HepG2 (cell line): ENCODE data around the gene NCBP2. TPM values are rescaled to one million over a fixed set of nuclear protein-coding genes. Genes with fewer than 3 reads are reported as not detected.

ENCODE experiments used
- FOXK1 ChIP-seq: sonication (generic); formaldehyde crosslinking; IDR thresholded peaks from 2 replicates; pipeline ENCODE4 v1.4.0; 2020; ENCODE audit warnings: low read depth, missing genetic modification reagents, borderline replicate concordance
- HIVEP1 ChIP-seq: sonication (generic); formaldehyde crosslinking; IDR thresholded peaks from 2 replicates; pipeline ENCODE4 v1.4.0; 2020; ENCODE audit warnings: mild to moderate bottlenecking, missing genetic modification reagents
- PRMT3 ChIP-seq: sonication (generic); formaldehyde crosslinking; IDR thresholded peaks from 2 replicates; pipeline ENCODE4 v1.8.1; 2022; ENCODE audit warnings: low read depth, mild to moderate bottlenecking, moderate library complexity, missing genetic modification reagents, borderline replicate concordance
- SMARCC2 ChIP-seq: fragments of 450-650 bp; IDR thresholded peaks from 2 replicates; pipeline ENCODE4 v1.6.1; 2017; ENCODE audit warnings: antibody characterized with exemption, mild to moderate bottlenecking
- TARDBP ChIP-seq: sonication (generic); formaldehyde crosslinking; IDR thresholded peaks from 2 replicates; pipeline ENCODE4 v1.8.0; 2022; ENCODE audit warnings: mild to moderate bottlenecking, missing genetic modification reagents
- ZBTB20 ChIP-seq: sonication (generic); formaldehyde crosslinking; IDR thresholded peaks from 2 replicates; pipeline ENCODE4 v1.8.1; 2023; ENCODE audit warnings: missing genetic modification reagents, low read depth, mild to moderate bottlenecking, borderline replicate concordance
- ZBTB7B ChIP-seq: sonication (generic); formaldehyde crosslinking; IDR thresholded peaks from 2 replicates; pipeline ENCODE4 v1.4.0; 2020; ENCODE audit warnings: missing genetic modification reagents
- ZKSCAN8 ChIP-seq: IDR thresholded peaks from 2 replicates; pipeline ENCODE4 v1.6.1; 2016; ENCODE audit warnings: borderline replicate concordance, missing genetic modification reagents, missing compliant biosample characterization
- ZNF567 ChIP-seq: sonication (generic); formaldehyde crosslinking; IDR thresholded peaks from 2 replicates; pipeline ENCODE4 v1.8.1; 2023; ENCODE audit warnings: mild to moderate bottlenecking, missing genetic modification reagents, borderline replicate concordance
- polyA plus RNA-seq, 8 experiments: library from polyadenylated mRNA; depleted of rRNA in 3 of 8; stranded (reverse) in 7 of 8; unstranded in 1 of 8; fragments of >200 nt; fragmentation: Illumina TruSeq in 4 of 8; extraction: Trizol in 4 of 8; gene quantifications; 2 replicates each; pipeline versions ENCODE4 v1.2.1 to v1.2.3, GENCODE V29; 2011 to 2016; ENCODE audit warnings: low read depth in 4 of 8, missing spikeins in 1 of 8, mixed read lengths in 1 of 8; ENCODE audit not compliant: insufficient read depth in 1 of 8
- total RNA-seq, 5 experiments: library from RNA; depleted of rRNA; stranded (reverse); fragments of >200 nt; fragmentation: Illumina TruSeq; extraction: Trizol; gene quantifications; 2 replicates each; pipeline ENCODE4 v1.2.3, GENCODE V29; 2016; ENCODE audit warnings: low read depth in 1 of 5
- TF ChIP-seq, protein P1 (sequence below): sonication (generic); formaldehyde crosslinking; IDR thresholded peaks from 2 replicates; pipeline ENCODE4 v1.4.0; 2020; ENCODE audit warnings: mild to moderate bottlenecking, missing genetic modification reagents
- TF ChIP-seq, protein P2 (sequence below): sonication (generic); formaldehyde crosslinking; IDR thresholded peaks from 2 replicates; pipeline ENCODE4 v1.4.0; 2020; ENCODE audit warnings: missing genetic modification reagents
- TF ChIP-seq, protein P3 (sequence below): conservative IDR thresholded peaks from 2 replicates; pipeline ENCODE4 v1.6.1; 2018; ENCODE audit warnings: missing genetic modification reagents

The NCBP2 gene
- total and polyA plus RNA-seq, 2 of the 13 experiments (the other 11 are each of a cell fraction or from before 2014, with no cell fraction given), result 58.7 to 95.5 TPM

DNA sequence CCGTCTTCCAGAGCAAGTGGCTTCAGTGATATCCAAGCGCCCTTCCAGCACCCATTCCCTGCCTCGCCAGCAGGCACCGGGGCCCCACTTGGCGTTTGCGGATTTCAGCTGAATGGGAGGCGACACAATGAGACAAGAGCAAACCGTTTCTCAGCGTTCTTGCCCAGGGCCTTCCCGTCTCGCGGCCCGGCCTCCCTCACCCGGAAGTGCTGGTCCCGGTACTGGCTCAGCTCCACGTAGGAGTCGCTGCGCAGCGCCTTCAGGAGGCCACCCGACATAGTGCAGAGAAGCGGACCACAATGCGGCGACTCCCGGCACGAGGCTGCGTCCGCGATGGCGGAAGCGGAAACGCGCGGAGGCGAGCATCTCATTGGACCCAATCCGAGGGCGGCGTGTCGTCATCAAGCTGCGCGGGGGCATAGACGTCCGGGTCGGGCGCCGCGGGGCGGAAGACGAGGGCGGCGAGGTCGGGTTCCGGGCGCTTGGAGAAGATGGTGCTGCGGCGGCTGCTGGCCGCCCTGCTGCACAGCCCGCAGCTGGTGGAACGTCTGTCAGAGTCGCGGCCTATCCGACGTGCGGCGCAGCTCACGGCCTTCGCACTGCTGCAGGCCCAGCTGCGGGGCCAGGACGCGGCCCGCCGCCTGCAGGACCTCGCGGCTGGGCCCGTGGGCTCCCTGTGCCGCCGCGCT, at the start of gene NCBP2 (continued):
- TF ChIP-seq ZBTB7B (peak; percentile 44; the same call in 1 of the 2 replicates), PRMT3 (CRISPR knock-in tag) (no peak; the same call in 1 of the 2 replicates), FOXK1 (peak; percentile 92), SMARCC2 (no peak), HIVEP1 (CRISPR knock-in tag) (peak; percentile 59; the same call in 1 of the 2 replicates), ZKSCAN8 (peak; percentile 76; the same call in 1 of the 2 replicates), TARDBP (CRISPR knock-in tag) (peak; percentile 89), ZNF567 (CRISPR knock-in tag) (peak; percentile 89; the same call in 1 of the 2 replicates), ZBTB20 (peak; percentile 57; the same call in 1 of the 2 replicates)
- TF ChIP-seq, protein P1, sequence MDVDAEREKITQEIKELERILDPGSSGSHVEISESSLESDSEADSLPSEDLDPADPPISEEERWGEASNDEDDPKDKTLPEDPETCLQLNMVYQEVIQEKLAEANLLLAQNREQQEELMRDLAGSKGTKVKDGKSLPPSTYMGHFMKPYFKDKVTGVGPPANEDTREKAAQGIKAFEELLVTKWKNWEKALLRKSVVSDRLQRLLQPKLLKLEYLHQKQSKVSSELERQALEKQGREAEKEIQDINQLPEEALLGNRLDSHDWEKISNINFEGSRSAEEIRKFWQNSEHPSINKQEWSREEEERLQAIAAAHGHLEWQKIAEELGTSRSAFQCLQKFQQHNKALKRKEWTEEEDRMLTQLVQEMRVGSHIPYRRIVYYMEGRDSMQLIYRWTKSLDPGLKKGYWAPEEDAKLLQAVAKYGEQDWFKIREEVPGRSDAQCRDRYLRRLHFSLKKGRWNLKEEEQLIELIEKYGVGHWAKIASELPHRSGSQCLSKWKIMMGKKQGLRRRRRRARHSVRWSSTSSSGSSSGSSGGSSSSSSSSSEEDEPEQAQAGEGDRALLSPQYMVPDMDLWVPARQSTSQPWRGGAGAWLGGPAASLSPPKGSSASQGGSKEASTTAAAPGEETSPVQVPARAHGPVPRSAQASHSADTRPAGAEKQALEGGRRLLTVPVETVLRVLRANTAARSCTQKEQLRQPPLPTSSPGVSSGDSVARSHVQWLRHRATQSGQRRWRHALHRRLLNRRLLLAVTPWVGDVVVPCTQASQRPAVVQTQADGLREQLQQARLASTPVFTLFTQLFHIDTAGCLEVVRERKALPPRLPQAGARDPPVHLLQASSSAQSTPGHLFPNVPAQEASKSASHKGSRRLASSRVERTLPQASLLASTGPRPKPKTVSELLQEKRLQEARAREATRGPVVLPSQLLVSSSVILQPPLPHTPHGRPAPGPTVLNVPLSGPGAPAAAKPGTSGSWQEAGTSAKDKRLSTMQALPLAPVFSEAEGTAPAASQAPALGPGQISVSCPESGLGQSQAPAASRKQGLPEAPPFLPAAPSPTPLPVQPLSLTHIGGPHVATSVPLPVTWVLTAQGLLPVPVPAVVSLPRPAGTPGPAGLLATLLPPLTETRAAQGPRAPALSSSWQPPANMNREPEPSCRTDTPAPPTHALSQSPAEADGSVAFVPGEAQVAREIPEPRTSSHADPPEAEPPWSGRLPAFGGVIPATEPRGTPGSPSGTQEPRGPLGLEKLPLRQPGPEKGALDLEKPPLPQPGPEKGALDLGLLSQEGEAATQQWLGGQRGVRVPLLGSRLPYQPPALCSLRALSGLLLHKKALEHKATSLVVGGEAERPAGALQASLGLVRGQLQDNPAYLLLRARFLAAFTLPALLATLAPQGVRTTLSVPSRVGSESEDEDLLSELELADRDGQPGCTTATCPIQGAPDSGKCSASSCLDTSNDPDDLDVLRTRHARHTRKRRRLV (CRISPR knock-in tag), result peak; percentile 65; the same call in 1 of the 2 replicates
- TF ChIP-seq, protein P2, sequence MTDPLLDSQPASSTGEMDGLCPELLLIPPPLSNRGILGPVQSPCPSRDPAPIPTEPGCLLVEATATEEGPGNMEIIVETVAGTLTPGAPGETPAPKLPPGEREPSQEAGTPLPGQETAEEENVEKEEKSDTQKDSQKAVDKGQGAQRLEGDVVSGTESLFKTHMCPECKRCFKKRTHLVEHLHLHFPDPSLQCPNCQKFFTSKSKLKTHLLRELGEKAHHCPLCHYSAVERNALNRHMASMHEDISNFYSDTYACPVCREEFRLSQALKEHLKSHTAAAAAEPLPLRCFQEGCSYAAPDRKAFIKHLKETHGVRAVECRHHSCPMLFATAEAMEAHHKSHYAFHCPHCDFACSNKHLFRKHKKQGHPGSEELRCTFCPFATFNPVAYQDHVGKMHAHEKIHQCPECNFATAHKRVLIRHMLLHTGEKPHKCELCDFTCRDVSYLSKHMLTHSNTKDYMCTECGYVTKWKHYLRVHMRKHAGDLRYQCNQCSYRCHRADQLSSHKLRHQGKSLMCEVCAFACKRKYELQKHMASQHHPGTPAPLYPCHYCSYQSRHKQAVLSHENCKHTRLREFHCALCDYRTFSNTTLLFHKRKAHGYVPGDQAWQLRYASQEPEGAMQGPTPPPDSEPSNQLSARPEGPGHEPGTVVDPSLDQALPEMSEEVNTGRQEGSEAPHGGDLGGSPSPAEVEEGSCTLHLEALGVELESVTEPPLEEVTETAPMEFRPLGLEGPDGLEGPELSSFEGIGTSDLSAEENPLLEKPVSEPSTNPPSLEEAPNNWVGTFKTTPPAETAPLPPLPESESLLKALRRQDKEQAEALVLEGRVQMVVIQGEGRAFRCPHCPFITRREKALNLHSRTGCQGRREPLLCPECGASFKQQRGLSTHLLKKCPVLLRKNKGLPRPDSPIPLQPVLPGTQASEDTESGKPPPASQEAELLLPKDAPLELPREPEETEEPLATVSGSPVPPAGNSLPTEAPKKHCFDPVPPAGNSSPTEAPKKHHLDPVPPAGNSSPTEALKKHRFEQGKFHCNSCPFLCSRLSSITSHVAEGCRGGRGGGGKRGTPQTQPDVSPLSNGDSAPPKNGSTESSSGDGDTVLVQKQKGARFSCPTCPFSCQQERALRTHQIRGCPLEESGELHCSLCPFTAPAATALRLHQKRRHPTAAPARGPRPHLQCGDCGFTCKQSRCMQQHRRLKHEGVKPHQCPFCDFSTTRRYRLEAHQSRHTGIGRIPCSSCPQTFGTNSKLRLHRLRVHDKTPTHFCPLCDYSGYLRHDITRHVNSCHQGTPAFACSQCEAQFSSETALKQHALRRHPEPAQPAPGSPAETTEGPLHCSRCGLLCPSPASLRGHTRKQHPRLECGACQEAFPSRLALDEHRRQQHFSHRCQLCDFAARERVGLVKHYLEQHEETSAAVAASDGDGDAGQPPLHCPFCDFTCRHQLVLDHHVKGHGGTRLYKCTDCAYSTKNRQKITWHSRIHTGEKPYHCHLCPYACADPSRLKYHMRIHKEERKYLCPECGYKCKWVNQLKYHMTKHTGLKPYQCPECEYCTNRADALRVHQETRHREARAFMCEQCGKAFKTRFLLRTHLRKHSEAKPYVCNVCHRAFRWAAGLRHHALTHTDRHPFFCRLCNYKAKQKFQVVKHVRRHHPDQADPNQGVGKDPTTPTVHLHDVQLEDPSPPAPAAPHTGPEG (CRISPR knock-in tag), result peak; percentile 70; the same call in 1 of the 2 replicates
- TF ChIP-seq, protein P3, sequence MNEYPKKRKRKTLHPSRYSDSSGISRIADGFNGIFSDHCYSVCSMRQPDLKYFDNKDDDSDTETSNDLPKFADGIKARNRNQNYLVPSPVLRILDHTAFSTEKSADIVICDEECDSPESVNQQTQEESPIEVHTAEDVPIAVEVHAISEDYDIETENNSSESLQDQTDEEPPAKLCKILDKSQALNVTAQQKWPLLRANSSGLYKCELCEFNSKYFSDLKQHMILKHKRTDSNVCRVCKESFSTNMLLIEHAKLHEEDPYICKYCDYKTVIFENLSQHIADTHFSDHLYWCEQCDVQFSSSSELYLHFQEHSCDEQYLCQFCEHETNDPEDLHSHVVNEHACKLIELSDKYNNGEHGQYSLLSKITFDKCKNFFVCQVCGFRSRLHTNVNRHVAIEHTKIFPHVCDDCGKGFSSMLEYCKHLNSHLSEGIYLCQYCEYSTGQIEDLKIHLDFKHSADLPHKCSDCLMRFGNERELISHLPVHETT (CRISPR knock-in tag), result peak; percentile 88
